ENCODE results near the gene MYO3B.

- TF ChIP-seq EZH2 (IDR thresholded peaks at IDR 0.05; ENCODE audit: insufficient read depth, poor library complexity, severe bottlenecking) (no peak), EZH2phosphoT487 (IDR thresholded peaks at IDR 0.05; ENCODE audit: insufficient read depth, low read depth) (no peak)
Observed at GRCh38 chr2:170475878-170476277, 297.9 kb downstream of the MYO3B start.

Measured in GM23248 (cell line).